Tibial nerve (tissue), 4 donors: ENCODE data around the gene RUNDC1.

ENCODE experiments used
- CTCF ChIP-seq, 5 experiments: fragments of 200-600 bp in 3 of 5; fragments of 450-650 bp in 2 of 5; sonication (generic) in 3 of 5; IDR thresholded peaks; one replicate each; pipeline ENCODE4 v1.5.1; 2016 to 2019; ENCODE audit warnings: antibody characterized with exemption in 5 of 5, mild to moderate bottlenecking in 3 of 5, moderate library complexity in 2 of 5
- EP300 ChIP-seq, 2 donors: sonication (generic); formaldehyde crosslinking; IDR thresholded peaks; one replicate each; pipeline ENCODE4 v1.6.1; 2017; ENCODE audit warnings: antibody characterized with exemption in 2 of 2, mild to moderate bottlenecking in 1 of 2

- TF ChIP-seq CTCF (IDR thresholded peaks at IDR 0.05) (no peak), EP300 (IDR thresholded peaks at IDR 0.05) (no peak)
These were observed 5.1 kb upstream of the RUNDC1 start for GRCh38 chr17:42975265-42975664.
